ENCODE measurements around the gene ZNF319. TPM values are rescaled to one million over a fixed set of nuclear protein-coding genes. Genes with fewer than 3 reads are reported as not detected.
A peak's percentile ranks its signal among the peaks of the same experiment; 100 is the strongest.

Gene ZNF319
- polyA plus RNA-seq (2013, experiment 1 of 2): 6.1 TPM
- 7.0 TPM for polyA plus RNA-seq (2013, experiment 2 of 2)

GRCh38 chr16:57999971-58000705 is at the start of gene ZNF319:
Gene ZNF319, minus strand, starts transcription at chr16:58000672. Its CDS starts 2,407 bp downstream, at chr16:57998265.
- H3K27ac ChIP-seq (ENCODE audit: low read depth, low read length): peak within 1 kb of the TSS; percentile 90

GRCh38 chr16:58049232-58050185 is 49.0 kb upstream of the ZNF319 start:
- Histone ChIP-seq H4K5ac (ENCODE audit: low read length) (no peak overlapping the region), H3K56ac (ENCODE audit: low read length) (no peak overlapping the region), H2BK5ac (ENCODE audit: low read length) (no peak overlapping the region), H3K27me3 (ENCODE audit: insufficient read depth, low read length, poor library complexity) (no peaks in the 10 kb centered on the region), H3K23ac (ENCODE audit: low read length) (no peak overlapping the region), H3K27ac (ENCODE audit: low read depth, low read length) (no peak overlapping the region), H2BK15ac (replicated peaks; ENCODE audit: low read depth) (no peak overlapping the region), H3K18ac (ENCODE audit: low read length) (no peak overlapping the region), H3K4ac (ENCODE audit: low read depth, low read length) (no peak overlapping the region), H4K8ac (ENCODE audit: low read depth, low read length) (no peak overlapping the region), H3K9ac (ENCODE audit: low read length) (no peak overlapping the region), H3K36me3 (ENCODE audit: control insufficient read depth, insufficient read depth, low read length) (no peaks in the 10 kb centered on the region), H3K4me1 (ENCODE audit: control insufficient read depth, low read depth, low read length) (no peaks in the 10 kb centered on the region), H3K79me2 (ENCODE audit: control insufficient read depth, insufficient read depth, low read length) (no peaks in the 10 kb centered on the region), H3K4me2 (ENCODE audit: low read length) (no peak overlapping the region), H2BK120ac (ENCODE audit: low read depth, low read length) (no peak overlapping the region), H2AK5ac (ENCODE audit: low read length) (no peak overlapping the region), H3K4me3 (ENCODE audit: low read length) (no peak overlapping the region), H3K79me1 (ENCODE audit: low read length) (no peaks in the 10 kb centered on the region)
- DNase-seq: no peak
- WGBS (ENCODE audit: extremely low coverage, insufficient coverage, low lambda C conversion rate): no CpG with 5 or more reads among the region's 17 CpGs

More at GRCh38 chr16:57999971-58000705, at the start of gene ZNF319:
- Histone ChIP-seq H3K4me3 (ENCODE audit: low read length) (peak within 1 kb of the TSS; percentile 88), H3K56ac (ENCODE audit: low read length) (peak within 1 kb of the TSS; percentile 94), H3K9ac (ENCODE audit: low read length) (peak within 1 kb of the TSS; percentile 88), H3K79me1 (ENCODE audit: low read length) (peaks cover 10% of the 10 kb centered on the region), H3K4me2 (ENCODE audit: low read length) (peak within 1 kb of the TSS; percentile 64), H4K8ac (ENCODE audit: low read depth, low read length) (peak within 1 kb of the TSS; percentile 42), H2BK5ac (ENCODE audit: low read length) (peak within 1 kb of the TSS; percentile 62), H2BK15ac (replicated peaks; ENCODE audit: low read depth) (no peak within 1 kb of the TSS), H3K36me3 (ENCODE audit: control insufficient read depth, insufficient read depth, low read length) (peaks cover 3% of the 10 kb centered on the region), H3K23ac (ENCODE audit: low read length) (peak within 1 kb of the TSS; percentile 94), H3K18ac (ENCODE audit: low read length) (peak within 1 kb of the TSS; percentile 85), H3K4me1 (ENCODE audit: control insufficient read depth, low read depth, low read length) (peaks cover 16% of the 10 kb centered on the region), H2AK5ac (ENCODE audit: low read length) (no peak within 1 kb of the TSS), H3K4ac (ENCODE audit: low read depth, low read length) (peak within 1 kb of the TSS; percentile 41), H3K27me3 (ENCODE audit: insufficient read depth, low read length, poor library complexity) (no peaks in the 10 kb centered on the region), H2BK120ac (ENCODE audit: low read depth, low read length) (peak within 1 kb of the TSS; percentile 19), H4K5ac (ENCODE audit: low read length) (no peak within 1 kb of the TSS), H3K79me2 (ENCODE audit: control insufficient read depth, insufficient read depth, low read length) (peaks cover 5% of the 10 kb centered on the region)
- no CpG with 5 or more reads among the region's 95 CpGs for WGBS (ENCODE audit: extremely low coverage, insufficient coverage, low lambda C conversion rate)
- DNase-seq: peak; percentile 33

GRCh38 chr16:58048494-58049231 is 48.2 kb upstream of the ZNF319 start:
- DNase-seq: no peak
- Histone ChIP-seq H3K9ac (ENCODE audit: low read length) (no peak overlapping the region), H3K79me1 (ENCODE audit: low read length) (no peaks in the 10 kb centered on the region), H3K4ac (ENCODE audit: low read depth, low read length) (no peak overlapping the region), H3K79me2 (ENCODE audit: control insufficient read depth, insufficient read depth, low read length) (no peaks in the 10 kb centered on the region), H3K36me3 (ENCODE audit: control insufficient read depth, insufficient read depth, low read length) (no peaks in the 10 kb centered on the region), H2BK120ac (ENCODE audit: low read depth, low read length) (no peak overlapping the region), H3K23ac (ENCODE audit: low read length) (no peak overlapping the region), H3K56ac (ENCODE audit: low read length) (no peak overlapping the region), H4K8ac (ENCODE audit: low read depth, low read length) (no peak overlapping the region), H3K4me2 (ENCODE audit: low read length) (no peak overlapping the region), H2BK15ac (replicated peaks; ENCODE audit: low read depth) (no peak overlapping the region), H3K4me1 (ENCODE audit: control insufficient read depth, low read depth, low read length) (no peaks in the 10 kb centered on the region), H3K27me3 (ENCODE audit: insufficient read depth, low read length, poor library complexity) (no peaks in the 10 kb centered on the region), H4K5ac (ENCODE audit: low read length) (no peak overlapping the region), H3K18ac (ENCODE audit: low read length) (no peak overlapping the region), H2BK5ac (ENCODE audit: low read length) (no peak overlapping the region), H3K4me3 (ENCODE audit: low read length) (no peak overlapping the region), H2AK5ac (ENCODE audit: low read length) (no peak overlapping the region), H3K27ac (ENCODE audit: low read depth, low read length) (no peak overlapping the region)
- WGBS (ENCODE audit: extremely low coverage, insufficient coverage, low lambda C conversion rate): no CpG with 5 or more reads among the region's 13 CpGs

- Histone ChIP-seq H2BK5ac (ENCODE audit: low read length) (no peak overlapping the region), H3K4me2 (ENCODE audit: low read length) (no peak overlapping the region), H3K36me3 (ENCODE audit: control insufficient read depth, insufficient read depth, low read length) (peaks cover 3% of the 10 kb centered on the region), H3K4me3 (ENCODE audit: low read length) (no peak overlapping the region), H4K5ac (ENCODE audit: low read length) (no peak overlapping the region), H3K23ac (ENCODE audit: low read length) (no peak overlapping the region), H3K79me2 (ENCODE audit: control insufficient read depth, insufficient read depth, low read length) (no peaks in the 10 kb centered on the region), H3K27ac (ENCODE audit: low read depth, low read length) (no peak overlapping the region), H3K9ac (ENCODE audit: low read length) (no peak overlapping the region), H2BK120ac (ENCODE audit: low read depth, low read length) (no peak overlapping the region), H3K27me3 (ENCODE audit: insufficient read depth, low read length, poor library complexity) (no peaks in the 10 kb centered on the region), H4K8ac (ENCODE audit: low read depth, low read length) (no peak overlapping the region), H3K56ac (ENCODE audit: low read length) (peak overlapping the region; percentile 58), H2BK15ac (replicated peaks; ENCODE audit: low read depth) (no peak overlapping the region), H2AK5ac (ENCODE audit: low read length) (no peak overlapping the region), H3K4ac (ENCODE audit: low read depth, low read length) (no peak overlapping the region), H3K79me1 (ENCODE audit: low read length) (no peaks in the 10 kb centered on the region), H3K4me1 (ENCODE audit: control insufficient read depth, low read depth, low read length) (no peaks in the 10 kb centered on the region), H3K18ac (ENCODE audit: low read length) (peak overlapping the region; percentile 3)
- WGBS (ENCODE audit: extremely low coverage, insufficient coverage, low lambda C conversion rate): no CpG with 5 or more reads among the region's 19 CpGs
- DNase-seq: peak; percentile 55
These were observed 47.3 kb upstream of the ZNF319 start for GRCh38 chr16:58047557-58048348.

GRCh38 chr16:58046936-58047335 is 46.5 kb upstream of the ZNF319 start:
- Histone ChIP-seq H4K8ac (ENCODE audit: low read depth, low read length) (no peak overlapping the region), H3K27ac (ENCODE audit: low read depth, low read length) (no peak overlapping the region), H3K36me3 (ENCODE audit: control insufficient read depth, insufficient read depth, low read length) (peaks cover 3% of the 10 kb centered on the region), H2BK120ac (ENCODE audit: low read depth, low read length) (no peak overlapping the region), H4K5ac (ENCODE audit: low read length) (no peak overlapping the region), H3K56ac (ENCODE audit: low read length) (peak overlapping the region; percentile 36), H3K4me2 (ENCODE audit: low read length) (no peak overlapping the region), H3K79me1 (ENCODE audit: low read length) (no peaks in the 10 kb centered on the region), H3K23ac (ENCODE audit: low read length) (no peak overlapping the region), H3K18ac (ENCODE audit: low read length) (no peak overlapping the region), H2BK15ac (replicated peaks; ENCODE audit: low read depth) (no peak overlapping the region), H3K4me1 (ENCODE audit: control insufficient read depth, low read depth, low read length) (no peaks in the 10 kb centered on the region), H3K4ac (ENCODE audit: low read depth, low read length) (no peak overlapping the region), H3K27me3 (ENCODE audit: insufficient read depth, low read length, poor library complexity) (no peaks in the 10 kb centered on the region), H2BK5ac (ENCODE audit: low read length) (no peak overlapping the region), H3K9ac (ENCODE audit: low read length) (no peak overlapping the region), H2AK5ac (ENCODE audit: low read length) (no peak overlapping the region), H3K4me3 (ENCODE audit: low read length) (no peak overlapping the region), H3K79me2 (ENCODE audit: control insufficient read depth, insufficient read depth, low read length) (no peaks in the 10 kb centered on the region)
- DNase-seq: no peak
- whole genome bisulfite sequencing (ENCODE audit: extremely low coverage, insufficient coverage, low lambda C conversion rate): no CpG with 5 or more reads among the region's 6 CpGs
